Measurements from ENCODE around the gene FMN1.

- TF ChIP-seq, protein P1, sequence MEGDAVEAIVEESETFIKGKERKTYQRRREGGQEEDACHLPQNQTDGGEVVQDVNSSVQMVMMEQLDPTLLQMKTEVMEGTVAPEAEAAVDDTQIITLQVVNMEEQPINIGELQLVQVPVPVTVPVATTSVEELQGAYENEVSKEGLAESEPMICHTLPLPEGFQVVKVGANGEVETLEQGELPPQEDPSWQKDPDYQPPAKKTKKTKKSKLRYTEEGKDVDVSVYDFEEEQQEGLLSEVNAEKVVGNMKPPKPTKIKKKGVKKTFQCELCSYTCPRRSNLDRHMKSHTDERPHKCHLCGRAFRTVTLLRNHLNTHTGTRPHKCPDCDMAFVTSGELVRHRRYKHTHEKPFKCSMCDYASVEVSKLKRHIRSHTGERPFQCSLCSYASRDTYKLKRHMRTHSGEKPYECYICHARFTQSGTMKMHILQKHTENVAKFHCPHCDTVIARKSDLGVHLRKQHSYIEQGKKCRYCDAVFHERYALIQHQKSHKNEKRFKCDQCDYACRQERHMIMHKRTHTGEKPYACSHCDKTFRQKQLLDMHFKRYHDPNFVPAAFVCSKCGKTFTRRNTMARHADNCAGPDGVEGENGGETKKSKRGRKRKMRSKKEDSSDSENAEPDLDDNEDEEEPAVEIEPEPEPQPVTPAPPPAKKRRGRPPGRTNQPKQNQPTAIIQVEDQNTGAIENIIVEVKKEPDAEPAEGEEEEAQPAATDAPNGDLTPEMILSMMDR (IDR thresholded peaks at IDR 0.05) = no peak
- TF ChIP-seq POLR2AphosphoS5 (IDR thresholded peaks at IDR 0.05; ENCODE audit: insufficient read depth in 1 of 2, low read depth in 1 of 2) = no peak
Observed at GRCh38 chr15:33242165-33242564, 47.7 kb upstream of the FMN1 start.

Data from vagina (tissue), 2 donors.